Hematopoietic multipotent progenitor cell (in vitro differentiated cells): Measurements from ENCODE around the gene TGFBI. TPM values are rescaled to one million over a fixed set of nuclear protein-coding genes. Genes with fewer than 3 reads are reported as not detected.
"Not testable (repeated sequence)": the region's sequence is repeated elsewhere in the genome, so short reads cannot be mapped to it uniquely, and the experiment has no call there.

Source experiments
- DNase-seq, 3 donors: peaks; one replicate each; pipeline ENCODE4 v3.0.0-alpha.2; 2011 to 2015; ENCODE audit warnings: low read depth in 2 of 3, low spot score in 2 of 3
- total RNA-seq: library from RNA; depleted of rRNA; stranded (reverse); fragments of >200 nt; gene quantifications from one replicate; pipeline ENCODE4 v1.2.3, GENCODE V29; 2012

TGFBI gene
- total RNA-seq, 1 donor, result 2.2 TPM

DNA sequence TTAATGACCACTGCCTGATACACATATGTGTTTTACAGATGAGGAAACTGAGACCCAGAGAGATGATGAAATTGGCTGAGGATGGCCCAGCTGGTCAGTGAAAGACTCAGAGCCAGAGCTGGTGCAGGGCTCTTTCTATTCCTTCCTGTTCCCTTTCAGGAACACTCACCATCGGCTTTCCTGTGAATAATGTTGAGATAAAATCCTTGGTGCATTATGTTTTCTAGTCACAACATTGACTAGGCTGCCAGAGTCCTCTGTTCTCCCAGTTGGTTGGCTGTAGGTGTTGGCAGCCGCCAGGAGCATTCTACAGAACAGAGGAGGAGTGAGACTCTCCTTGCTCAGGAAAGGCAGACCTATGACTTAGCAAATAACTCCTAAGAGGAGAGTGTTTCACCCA is 14.8 kb downstream of the TGFBI start:
- DNase-seq, result no peak

DNA sequence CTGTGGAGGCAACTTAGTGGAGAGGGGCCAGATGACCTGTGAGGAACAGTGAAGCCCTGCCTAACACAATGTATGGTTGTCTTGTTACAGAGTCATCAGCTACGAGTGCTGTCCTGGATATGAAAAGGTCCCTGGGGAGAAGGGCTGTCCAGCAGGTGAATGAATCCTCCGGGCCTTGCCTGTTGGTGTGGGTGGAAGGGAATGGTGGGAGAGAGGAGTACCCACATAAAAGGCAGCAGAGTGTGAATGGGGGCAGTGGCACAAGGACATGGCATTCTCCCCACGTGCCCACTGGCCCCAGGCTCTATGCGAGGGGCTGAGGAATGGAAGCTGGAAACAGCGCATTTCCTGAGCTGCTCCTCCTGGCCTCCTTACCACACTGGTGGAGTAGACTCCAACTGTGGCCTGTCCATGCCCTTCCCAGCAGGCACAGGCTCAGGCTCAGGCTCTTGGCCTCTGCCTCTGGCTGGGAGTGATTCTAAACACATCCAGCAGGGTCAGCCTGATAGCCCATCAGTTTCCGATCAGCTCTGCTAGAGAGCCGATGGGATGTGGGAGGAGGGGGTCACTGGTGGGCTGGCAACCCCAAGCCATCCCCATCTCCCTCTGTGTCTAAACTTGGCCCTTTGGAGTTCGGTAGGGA is 15.3 kb downstream of the TGFBI start:
- DNase-seq, result no peak

DNA sequence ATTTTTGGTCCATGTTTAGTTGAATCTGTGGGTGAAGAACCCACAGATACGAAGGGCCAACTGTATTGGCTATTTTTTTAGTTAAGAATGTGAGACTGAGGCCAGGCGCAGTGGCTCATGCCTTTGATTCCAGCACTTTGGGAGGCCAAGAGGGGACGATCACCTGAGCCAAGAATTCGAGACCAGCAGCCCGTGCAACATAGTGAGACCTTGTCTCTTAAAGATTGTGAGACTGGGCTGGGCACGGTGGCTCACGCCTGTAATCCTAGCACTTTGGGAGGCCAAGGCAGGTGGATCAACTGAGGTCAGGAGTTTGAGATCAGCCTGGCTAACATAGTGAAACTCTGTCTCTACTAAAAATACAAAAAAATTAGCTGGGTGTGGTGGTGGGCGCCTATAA is 16.2 kb downstream of the TGFBI start:
- DNase-seq, result not testable (repeated sequence)

DNA sequence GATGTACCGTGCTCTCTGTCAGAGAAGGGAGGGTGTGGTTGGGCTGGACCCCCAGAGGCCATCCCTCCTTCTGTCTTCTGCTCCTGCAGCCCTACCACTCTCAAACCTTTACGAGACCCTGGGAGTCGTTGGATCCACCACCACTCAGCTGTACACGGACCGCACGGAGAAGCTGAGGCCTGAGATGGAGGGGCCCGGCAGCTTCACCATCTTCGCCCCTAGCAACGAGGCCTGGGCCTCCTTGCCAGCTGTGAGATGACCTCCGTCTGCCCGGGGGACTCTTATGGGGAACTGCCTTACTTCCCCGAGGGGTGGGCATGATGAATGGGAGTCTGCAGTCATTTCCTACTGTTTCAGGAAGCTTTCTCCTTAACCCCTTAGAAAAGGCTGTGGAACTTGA is 17.5 kb downstream of the TGFBI start:
- no peak for DNase-seq

DNA sequence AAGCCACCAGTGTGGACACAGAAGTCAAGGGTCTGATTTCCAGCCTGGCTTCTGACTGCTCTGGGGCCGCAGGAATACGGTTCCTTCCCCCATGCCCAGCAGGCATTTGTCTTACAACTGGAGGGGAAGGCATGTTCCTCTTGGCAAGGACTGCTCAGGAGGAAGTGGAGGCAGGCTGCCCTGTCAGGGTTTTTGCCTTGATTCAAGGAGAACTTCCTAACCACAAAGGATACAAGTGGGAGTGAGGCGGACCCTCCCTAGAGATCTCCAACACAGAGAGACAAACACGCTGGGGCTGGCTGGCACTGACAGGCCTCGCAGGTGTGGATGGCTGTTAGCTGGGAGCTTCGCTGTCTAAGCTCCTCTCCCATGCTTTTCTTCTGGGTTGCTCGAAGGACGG is 19.1 kb downstream of the TGFBI start:
- no peak for DNase-seq

DNA sequence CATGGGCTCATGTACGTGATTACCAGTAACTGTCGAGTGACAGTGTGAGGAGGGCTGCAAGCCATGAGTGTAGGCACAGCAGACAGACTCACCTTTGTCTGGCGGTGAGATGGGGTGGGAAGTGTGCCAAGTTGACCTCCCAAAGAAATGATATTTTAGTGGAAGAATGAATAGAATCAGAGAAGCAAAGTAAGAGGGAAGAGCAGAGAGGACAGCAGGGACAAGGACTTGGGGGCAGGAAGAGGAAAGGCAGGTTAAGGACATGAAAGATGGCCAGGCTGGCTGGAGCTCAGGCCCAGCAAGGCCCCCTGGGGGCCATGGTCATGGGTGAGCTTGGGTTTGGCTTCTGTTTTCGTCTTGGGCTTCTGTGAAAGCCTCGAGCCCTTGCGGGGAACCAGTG is 20.2 kb downstream of the TGFBI start:
- DNase-seq, result no peak

DNA sequence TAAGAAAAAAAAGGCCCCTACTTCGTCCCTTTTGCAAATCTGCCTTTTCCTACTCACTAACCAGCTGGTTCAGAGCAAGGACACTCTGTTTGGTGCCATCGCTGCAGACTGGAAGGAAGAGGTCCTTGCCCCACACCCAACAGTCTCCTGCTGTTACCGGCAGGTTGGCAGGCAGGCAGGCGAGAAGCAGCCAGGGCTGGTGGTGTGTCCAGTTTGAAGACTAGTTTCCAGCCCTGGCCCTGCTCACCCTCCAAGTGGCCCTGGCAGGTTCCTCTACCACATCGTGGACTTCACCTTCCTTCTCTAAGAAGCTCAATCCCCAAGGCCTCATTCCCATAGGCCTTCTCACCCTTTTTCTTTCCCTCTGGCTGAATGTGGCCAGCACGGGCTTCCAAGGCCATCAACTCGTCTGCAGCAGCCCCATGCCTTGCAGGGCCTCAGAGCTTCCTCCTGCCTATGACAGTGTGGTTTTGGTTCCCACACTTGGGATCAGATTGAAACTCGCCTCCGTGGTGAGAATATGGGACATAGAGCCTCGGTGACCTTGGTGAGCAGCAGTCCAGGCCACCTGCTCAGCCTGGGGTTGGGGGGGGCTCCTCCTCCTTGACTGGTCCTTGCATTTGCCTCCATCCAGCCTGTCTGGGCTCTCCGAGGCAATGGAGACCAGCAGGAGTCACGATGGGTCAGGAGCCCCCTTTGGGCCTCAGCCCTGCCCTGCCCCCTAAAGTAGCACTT is 22.9 kb downstream of the TGFBI start:
- DNase-seq, result no peak

DNA sequence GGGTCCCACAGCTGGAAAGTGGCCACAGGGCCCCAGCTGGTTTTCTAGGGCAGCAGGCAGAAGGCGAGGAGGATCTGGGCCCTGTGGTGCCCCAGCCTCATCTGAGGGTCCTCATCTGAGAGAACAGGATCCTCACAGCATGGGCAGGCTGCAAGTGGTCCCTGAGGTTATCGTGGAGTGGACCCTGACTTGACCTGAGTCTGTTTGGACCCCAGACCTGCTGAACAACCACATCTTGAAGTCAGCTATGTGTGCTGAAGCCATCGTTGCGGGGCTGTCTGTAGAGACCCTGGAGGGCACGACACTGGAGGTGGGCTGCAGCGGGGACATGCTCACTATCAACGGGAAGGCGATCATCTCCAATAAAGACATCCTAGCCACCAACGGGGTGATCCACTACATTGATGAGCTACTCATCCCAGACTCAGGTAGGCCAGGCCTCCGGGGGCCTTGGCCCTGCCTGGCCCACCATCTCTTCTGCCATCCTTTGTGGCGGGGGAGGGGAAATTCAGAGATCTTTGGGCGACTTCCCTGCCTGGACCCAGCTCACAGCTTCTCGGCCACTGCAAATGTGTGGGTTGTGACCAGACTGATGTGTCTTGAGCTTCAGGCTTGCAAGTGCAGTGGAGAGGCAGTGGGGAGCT is 24.0 kb downstream of the TGFBI start:
- no peak for DNase-seq

DNA sequence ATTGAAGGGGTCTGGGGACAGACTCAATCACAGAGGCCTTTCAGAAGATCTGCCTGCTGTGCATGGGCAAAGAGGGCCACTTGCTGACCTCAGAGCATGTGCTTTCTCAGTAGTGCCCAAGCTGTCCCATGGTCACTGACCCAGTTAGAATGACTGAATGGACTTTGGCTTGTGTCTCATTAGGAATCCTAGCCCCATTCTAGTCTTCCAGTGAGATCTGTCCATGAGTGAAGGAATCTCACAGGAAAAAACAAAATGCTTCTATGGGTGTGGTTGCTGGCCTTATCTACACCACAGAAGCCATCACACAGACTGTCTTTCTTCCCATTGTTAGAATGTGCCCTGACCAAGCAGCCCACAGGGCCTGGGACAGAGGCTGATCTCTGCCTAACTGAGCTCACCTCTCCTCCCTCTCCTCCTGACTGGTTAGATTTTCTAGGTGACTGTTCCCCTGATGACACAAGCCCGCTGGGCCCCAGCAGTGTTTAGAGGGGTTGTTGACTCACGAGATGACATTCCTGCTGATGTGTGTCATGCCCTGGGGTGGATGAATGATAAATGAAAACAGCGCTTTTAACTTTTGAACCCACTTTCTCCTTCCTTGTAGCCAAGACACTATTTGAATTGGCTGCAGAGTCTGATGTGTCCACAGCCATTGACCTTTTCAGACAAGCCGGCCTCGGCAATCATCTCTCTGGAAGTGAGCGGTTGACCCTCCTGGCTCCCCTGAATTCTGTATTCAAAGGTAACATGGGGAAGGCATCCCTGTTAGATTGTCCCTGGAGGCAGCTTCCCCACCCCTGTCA is 24.8 kb downstream of the TGFBI start:
- no peak for DNase-seq

DNA sequence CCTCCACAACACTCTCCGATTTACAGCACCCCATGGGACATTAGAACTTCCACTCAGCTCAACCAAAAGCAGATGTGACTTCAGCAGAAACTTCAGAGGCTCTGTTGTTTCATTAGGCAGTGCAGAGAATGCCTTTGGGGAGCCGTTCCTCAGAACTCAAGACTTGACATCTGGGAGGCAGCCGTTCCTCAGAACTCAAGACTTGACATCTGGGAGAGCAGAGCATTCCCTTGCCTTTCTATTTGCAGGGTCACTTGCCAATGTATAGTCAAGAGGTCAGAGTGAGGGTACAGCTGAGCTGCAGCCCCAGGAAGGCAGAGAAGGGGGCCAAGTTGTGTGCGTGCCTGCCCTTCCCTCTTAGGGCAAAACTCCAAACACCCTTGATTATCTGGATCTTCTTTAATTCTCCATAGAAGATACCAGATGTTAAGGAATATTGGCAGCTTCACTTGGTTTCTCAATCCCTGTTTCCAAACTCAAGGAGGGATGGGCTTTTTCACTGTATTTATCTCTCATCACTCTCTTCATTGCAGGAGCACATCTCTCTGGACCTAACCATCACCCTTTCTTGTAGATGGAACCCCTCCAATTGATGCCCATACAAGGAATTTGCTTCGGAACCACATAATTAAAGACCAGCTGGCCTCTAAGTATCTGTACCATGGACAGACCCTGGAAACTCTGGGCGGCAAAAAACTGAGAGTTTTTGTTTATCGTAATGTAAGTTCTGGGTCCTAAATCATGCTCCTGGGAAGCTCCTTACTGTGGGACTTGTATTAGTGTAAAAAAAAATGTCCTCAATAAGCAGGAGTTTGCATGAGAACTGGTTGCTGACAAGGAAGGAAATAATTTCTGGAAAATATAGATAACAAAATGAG is 25.6 kb downstream of the TGFBI start:
- DNase-seq, result no peak

DNA sequence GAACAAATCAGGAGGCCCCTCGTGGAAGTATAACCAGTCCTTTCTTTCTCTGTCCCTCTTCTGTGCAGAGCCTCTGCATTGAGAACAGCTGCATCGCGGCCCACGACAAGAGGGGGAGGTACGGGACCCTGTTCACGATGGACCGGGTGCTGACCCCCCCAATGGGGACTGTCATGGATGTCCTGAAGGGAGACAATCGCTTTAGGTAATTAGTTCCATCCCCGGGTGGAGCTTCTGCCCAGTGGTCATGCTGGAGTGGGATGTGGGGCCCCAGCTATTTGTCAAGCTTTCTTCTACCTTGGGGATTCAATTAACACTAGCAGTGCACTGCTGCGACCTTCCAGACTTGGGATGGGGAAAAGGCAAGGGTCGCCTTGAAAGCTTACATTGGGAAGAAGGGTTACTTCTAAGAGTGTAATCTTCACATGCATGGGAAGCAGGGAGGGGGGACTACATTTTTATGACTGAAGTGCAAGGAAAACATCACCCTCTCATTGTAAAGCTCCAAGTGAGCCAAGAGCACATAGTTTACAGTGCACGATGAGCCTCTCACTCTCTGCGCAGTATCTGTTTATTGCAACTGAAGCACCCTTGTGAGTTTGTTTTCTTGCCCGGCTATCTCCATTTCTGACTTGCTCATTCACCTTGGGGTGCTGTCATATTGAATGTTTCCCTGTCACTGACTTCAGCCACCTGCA is 27.0 kb downstream of the TGFBI start:
- DNase-seq, result no peak

DNA sequence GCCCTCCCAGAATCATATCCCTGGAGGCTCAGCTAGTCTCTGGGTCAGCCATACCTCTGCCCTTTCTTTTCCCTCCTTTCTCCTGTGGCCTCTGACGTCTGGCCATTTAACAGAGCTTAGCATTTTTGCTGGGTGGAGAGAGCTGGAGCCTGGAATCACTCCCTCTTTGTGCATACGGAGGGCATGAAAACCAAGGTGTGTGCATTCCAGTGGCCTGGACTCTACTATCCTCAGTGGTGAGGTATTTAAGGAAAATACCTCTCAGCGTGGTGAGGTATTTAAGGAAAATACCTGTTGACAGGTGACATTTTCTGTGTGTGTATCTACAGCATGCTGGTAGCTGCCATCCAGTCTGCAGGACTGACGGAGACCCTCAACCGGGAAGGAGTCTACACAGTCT is 27.5 kb downstream of the TGFBI start:
- no peak for DNase-seq

DNA sequence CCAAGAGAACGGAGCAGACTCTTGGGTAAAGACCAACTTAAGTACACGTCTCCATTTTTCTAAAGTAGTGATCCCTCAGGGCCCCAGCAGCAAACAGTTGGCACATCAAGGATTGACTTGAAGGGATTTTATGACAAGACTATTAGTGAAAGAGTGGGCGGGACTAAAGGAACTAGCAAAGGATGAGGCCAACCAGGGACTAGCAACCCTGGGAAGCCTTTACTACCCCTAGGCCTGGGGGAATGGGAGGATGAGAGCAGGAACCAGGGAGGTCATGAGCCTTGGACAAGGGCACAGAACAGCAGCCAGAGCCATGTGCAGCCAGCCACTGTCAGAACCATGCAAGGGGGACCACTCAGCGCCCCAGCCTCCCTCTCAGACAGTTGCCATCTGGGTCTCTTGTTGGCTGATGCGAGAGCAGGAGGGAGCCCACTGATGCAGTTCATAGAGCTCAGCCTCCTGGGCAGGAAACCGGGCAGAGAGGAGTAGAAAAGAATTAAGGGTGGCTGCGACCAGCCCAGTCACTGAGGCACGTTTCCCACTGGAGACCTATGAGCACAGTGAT is 28.1 kb downstream of the TGFBI start:
- no peak for DNase-seq

DNA sequence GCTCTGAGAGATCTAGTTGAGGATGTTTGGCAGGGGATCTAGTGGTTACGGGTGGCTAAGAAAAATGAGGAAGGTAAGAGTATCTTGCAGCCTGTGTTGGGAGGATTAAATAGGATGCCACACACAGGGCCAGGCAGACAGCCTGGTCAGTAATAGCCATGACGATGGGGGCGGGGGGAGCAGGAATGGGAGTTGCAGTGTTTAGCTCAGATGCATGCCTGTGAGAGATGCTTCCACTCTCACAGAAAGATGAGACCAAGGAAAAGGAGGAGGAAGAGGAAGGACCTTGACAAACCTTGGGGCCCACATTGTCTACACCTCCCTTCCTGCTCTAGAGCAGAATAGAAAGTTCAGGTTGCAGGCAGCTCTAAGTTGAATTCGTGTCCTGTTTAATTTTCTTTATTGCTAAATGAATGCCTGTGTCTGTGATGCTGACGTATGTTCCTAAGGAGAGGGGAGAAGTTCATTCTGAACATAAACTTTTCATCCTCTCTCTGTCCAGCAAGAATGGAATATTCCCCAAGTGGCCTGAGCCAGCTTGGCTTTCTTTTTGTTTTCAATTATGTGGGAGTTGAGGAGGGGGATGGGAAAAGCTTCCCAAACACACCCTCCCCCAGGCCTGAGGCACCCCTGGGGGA is 28.7 kb downstream of the TGFBI start:
- DNase-seq, result no peak

DNA sequence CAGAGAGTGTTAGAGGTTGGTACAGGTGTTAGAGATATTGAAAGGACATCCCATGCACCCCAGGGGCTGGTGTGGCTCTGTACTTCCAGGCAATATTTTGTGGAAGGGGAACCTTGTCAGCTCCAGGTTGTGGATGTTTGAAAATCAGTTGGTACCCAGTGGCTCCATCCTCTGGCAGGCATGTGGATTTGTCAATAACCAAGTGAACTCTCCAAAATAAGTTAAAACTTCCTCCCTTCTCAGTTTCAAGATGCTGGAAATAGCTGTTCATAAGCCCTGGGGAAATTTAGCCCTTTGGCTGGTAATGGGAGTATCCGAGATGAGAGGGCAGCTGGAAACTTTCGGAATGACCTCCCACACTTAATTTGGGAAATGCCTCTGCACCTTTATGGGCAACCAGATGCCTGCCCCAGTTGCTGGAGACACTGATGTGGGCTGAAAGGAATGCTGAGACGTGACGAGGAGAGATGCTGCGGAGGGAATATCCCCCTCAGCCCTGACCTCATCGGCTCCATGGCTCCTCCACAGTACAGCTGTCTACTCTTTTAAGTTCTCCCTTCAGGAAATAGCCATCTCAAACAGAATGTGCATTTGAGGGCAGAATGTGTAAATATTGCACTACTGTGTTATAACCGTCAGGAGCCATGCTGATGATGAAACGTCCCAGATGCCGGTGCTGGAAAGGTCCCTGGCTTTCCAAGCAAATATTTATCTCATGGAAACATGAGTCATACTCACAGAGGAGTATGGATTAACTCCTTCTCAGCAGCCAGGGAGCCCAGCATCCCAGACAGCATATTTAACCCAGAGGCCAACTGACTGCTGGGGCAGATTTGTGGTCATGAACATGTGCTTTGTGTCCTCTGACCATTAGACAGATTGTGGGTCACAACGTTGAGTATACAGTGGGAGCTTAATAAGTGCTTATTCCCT is 29.5 kb downstream of the TGFBI start:
- no peak for DNase-seq

DNA sequence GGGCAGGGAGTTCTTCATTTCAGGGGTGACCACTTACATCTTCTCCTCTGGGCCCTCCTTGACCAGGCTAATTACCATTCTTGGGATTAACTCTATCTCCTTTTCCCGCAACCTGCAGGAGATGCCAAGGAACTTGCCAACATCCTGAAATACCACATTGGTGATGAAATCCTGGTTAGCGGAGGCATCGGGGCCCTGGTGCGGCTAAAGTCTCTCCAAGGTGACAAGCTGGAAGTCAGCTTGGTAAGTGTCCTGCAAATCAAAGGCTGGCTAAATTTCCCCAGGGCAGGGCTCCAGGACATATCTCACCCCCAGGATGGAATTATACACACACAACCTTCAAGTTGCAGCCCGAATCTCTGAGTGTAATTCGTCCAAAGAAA is 30.2 kb downstream of the TGFBI start:
- DNase-seq, result no peak

DNA sequence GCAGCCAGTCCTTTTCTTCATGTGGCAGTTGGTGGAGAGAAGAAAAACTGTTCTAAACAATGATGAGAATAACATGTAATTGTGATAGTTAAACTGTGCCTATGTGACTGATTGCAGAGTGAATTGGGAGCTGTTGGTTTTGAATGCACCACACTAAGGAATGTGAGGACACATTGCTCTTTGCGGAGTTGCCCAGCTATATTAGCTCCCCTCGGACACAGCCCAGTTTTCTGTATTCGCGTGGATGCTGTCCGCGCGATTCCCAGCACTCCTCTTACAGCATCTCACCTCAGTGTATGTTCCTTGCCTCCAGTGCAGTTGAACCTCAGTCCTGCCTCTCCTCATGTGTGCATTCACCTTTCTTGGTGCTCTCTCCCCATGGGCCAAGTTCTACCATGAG is 32.2 kb downstream of the TGFBI start:
- DNase-seq, result no peak
